ENCODE measurements around the gene SPTBN4. TPM values are rescaled to one million over a fixed set of nuclear protein-coding genes. Genes with fewer than 3 reads are reported as not detected.

The SPTBN4 gene
- total and polyA plus RNA-seq, 4 donors = 0.58 to 0.80 (median 0.72) TPM

DNA sequence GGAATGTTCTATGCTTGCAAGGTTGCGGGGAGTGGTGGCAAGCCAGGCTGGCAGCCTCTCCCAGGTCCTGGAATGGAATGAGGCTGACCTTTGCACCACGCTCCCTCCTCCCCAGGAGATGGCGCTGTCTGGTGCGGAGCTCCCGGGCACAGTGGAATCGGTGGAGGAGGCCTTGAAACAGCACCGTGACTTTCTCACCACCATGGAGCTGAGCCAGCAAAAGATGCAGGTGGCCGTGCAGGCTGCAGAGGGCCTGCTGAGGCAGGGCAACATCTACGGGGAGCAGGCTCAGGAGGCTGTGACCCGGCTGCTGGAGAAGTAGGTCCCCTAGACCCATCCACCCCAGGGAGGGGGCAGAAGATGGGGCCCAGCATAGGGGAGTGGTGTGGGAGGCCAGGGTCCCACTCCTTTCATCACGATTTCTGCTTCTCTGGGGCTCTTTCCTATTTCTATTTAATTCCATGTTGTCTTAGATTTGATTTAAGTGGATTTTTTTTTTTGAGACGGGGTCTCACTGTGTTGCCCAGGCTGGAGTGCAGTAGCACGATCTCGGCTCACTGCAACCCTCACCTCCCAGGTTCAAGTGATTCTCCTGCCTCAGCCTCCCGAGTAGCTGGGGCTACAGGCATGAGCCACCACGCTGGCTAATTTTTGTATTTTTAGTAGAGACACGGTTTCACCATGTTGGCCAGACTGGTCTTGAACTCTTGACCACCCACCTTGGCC lies 56.7 kb downstream of the SPTBN4 start:
- H3K4me3 ChIP-seq = no peak overlapping the region
- no peaks in the 10 kb centered on the region for H3K36me3 ChIP-seq (ENCODE audit: control insufficient read depth in 4 of 4, insufficient read depth in 4 of 4, low read length in 4 of 4)
- DNase-seq = peak; percentile 28 to 59 (median 39)
- H3K9me3 ChIP-seq (ENCODE audit: control insufficient read depth in 4 of 4, insufficient read depth in 3 of 4, low read length in 3 of 4) = peaks cover 0 to 5% (median 0%) of the 10 kb centered on the region in 4 donors
- whole genome bisulfite sequencing, 2 donors = 43% methylated on average over 17 of the region's 17 CpGs
- ATAC-seq (ENCODE audit: insufficient read depth, low FRiP score) = no peak
- H3K9ac ChIP-seq (ENCODE audit: insufficient read depth in 1 of 2, low read length in 2 of 2) = no peak overlapping the region
- TF ChIP-seq, protein P1, sequence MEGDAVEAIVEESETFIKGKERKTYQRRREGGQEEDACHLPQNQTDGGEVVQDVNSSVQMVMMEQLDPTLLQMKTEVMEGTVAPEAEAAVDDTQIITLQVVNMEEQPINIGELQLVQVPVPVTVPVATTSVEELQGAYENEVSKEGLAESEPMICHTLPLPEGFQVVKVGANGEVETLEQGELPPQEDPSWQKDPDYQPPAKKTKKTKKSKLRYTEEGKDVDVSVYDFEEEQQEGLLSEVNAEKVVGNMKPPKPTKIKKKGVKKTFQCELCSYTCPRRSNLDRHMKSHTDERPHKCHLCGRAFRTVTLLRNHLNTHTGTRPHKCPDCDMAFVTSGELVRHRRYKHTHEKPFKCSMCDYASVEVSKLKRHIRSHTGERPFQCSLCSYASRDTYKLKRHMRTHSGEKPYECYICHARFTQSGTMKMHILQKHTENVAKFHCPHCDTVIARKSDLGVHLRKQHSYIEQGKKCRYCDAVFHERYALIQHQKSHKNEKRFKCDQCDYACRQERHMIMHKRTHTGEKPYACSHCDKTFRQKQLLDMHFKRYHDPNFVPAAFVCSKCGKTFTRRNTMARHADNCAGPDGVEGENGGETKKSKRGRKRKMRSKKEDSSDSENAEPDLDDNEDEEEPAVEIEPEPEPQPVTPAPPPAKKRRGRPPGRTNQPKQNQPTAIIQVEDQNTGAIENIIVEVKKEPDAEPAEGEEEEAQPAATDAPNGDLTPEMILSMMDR (IDR thresholded peaks at IDR 0.05; ENCODE audit: control extremely low read depth, extremely low read depth) = peak; percentile 27
- no peak overlapping the region for H3K27ac ChIP-seq (ENCODE audit: low read depth in 1 of 2, low read length in 1 of 2)
- peaks cover 0 to 2% (median 0%) of the 10 kb centered on the region in 5 donors for H3K4me1 ChIP-seq (ENCODE audit: control insufficient read depth in 5 of 5, insufficient read depth in 5 of 5, low read length in 5 of 5)
- peaks cover 4 to 23% (median 14%) of the 10 kb centered on the region in 3 donors for H3K27me3 ChIP-seq (ENCODE audit: control insufficient read depth in 3 of 3, insufficient read depth in 3 of 3, low read length in 2 of 3)

DNA sequence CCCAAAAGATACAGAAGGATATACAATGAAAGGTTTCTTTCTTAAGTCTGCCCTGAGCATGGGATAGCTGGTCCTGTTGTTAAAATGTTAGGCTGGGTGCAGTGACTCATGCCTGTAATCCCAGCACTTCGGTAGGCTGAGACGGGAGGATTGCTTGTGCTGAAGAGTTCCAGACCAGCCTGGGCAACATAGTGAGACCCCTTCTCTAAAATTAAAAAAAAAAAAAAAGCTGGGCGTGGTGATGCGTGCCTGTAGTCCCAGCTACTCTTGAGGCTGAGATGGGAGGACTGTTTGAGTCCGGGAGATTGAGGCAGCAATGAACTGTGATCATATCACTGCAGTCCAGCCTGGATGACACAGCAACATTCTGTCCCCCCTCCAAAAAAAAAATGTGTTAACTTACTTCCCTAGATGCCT lies 57.3 kb downstream of the SPTBN4 start:
- Histone ChIP-seq H3K4me3 (no peak overlapping the region), H3K9me3 (ENCODE audit: control insufficient read depth in 4 of 4, insufficient read depth in 3 of 4, low read length in 3 of 4) (peaks cover 0 to 5% (median 0%) of the 10 kb centered on the region in 4 donors), H3K36me3 (ENCODE audit: control insufficient read depth in 4 of 4, insufficient read depth in 4 of 4, low read length in 4 of 4) (no peaks in the 10 kb centered on the region), H3K9ac (ENCODE audit: insufficient read depth in 1 of 2, low read length in 2 of 2) (no peak overlapping the region), H3K27me3 (ENCODE audit: control insufficient read depth in 3 of 3, insufficient read depth in 3 of 3, low read length in 2 of 3) (peaks cover 4 to 17% (median 10%) of the 10 kb centered on the region in 3 donors), H3K27ac (ENCODE audit: low read depth in 1 of 2, low read length in 1 of 2) (no peak overlapping the region), H3K4me1 (ENCODE audit: control insufficient read depth in 5 of 5, insufficient read depth in 5 of 5, low read length in 5 of 5) (peaks cover 0 to 4% (median 0%) of the 10 kb centered on the region in 5 donors)
- TF ChIP-seq, protein P1 (IDR thresholded peaks at IDR 0.05; ENCODE audit: control extremely low read depth, extremely low read depth) = no peak
- ATAC-seq (ENCODE audit: insufficient read depth, low FRiP score) = no peak
- 73 to 75% methylated on average over 5 of the region's 5 CpGs for WGBS, 2 donors
- DNase-seq = no peak

DNA sequence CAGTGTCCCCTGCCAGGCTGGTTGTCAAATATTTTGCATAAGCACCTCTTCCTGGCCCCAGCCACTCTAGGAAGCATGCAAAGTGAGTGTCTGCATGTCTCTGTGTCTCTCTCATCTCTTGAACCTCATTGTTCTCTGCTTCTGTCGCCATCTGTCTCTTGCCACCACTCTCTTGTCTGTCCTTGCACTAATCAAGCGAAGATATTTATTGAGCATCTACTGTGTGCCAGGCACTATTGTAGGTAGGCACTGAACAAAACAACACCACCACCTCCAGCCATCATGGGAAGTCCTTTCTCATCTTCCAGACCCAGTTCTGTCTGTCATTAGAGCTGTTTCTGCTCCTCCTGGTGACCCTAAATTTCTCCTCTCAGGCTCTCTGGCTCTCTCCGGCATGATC lies 57.9 kb downstream of the SPTBN4 start:
- TF ChIP-seq, protein P1 (IDR thresholded peaks at IDR 0.05; ENCODE audit: control extremely low read depth, extremely low read depth) = no peak
- no peak for DNase-seq
- Histone ChIP-seq H3K36me3 (ENCODE audit: control insufficient read depth in 4 of 4, insufficient read depth in 4 of 4, low read length in 4 of 4) (no peaks in the 10 kb centered on the region), H3K27ac (ENCODE audit: low read depth in 1 of 2, low read length in 1 of 2) (no peak overlapping the region), H3K27me3 (ENCODE audit: control insufficient read depth in 3 of 3, insufficient read depth in 3 of 3, low read length in 2 of 3) (peaks cover 4 to 15% (median 9%) of the 10 kb centered on the region in 3 donors), H3K9me3 (ENCODE audit: control insufficient read depth in 4 of 4, insufficient read depth in 3 of 4, low read length in 3 of 4) (peaks cover 0 to 3% (median 0%) of the 10 kb centered on the region in 4 donors), H3K9ac (ENCODE audit: insufficient read depth in 1 of 2, low read length in 2 of 2) (no peak overlapping the region), H3K4me1 (ENCODE audit: control insufficient read depth in 5 of 5, insufficient read depth in 5 of 5, low read length in 5 of 5) (peaks cover 0 to 4% (median 0%) of the 10 kb centered on the region in 5 donors), H3K4me3 (no peak overlapping the region)
- ATAC-seq (ENCODE audit: insufficient read depth, low FRiP score) = no peak
- 91 to 97% methylated on average over 3 of the region's 3 CpGs for WGBS, 2 donors
